SK-N-SH treated with all-trans-retinoic acid at 6 μM for 48 hours (cell line): ENCODE data around the gene TOR1AIP1.

Experiments
- CSDC2 ChIP-seq: fragments of 250-450 bp; sonication (Bioruptor Pico); IDR thresholded peaks from 2 replicates; pipeline ENCODE4 v1.5.0; 2020; ENCODE audit warnings: mild to moderate bottlenecking, moderate library complexity
- OSR1 ChIP-seq: fragments of 250-450 bp; sonication (Bioruptor Pico); IDR thresholded peaks from 2 replicates; pipeline ENCODE4 v1.8.0; 2022; ENCODE audit warnings: moderate library complexity, mild to moderate bottlenecking, inconsistent platforms
- PPARA ChIP-seq: fragments of 250-450 bp; sonication (Bioruptor Pico); IDR thresholded peaks from 2 replicates; pipeline ENCODE4 v1.5.0; 2020; ENCODE audit warnings: mild to moderate bottlenecking, borderline replicate concordance
- RARB ChIP-seq: fragments of 250-450 bp; sonication (Bioruptor Pico); IDR thresholded peaks from 2 replicates; pipeline ENCODE4 v1.8.0; 2021; ENCODE audit warnings: mild to moderate bottlenecking, moderate library complexity
- ZFP30 ChIP-seq: fragments of 450-650 bp; formaldehyde crosslinking; IDR thresholded peaks from 2 replicates; pipeline ENCODE4 v1.5.0; 2022; ENCODE audit warnings: mild to moderate bottlenecking, moderate library complexity
- TF ChIP-seq, protein P1 (sequence below): fragments of 250-450 bp; sonication (Bioruptor Pico); IDR thresholded peaks from 2 replicates; pipeline ENCODE4 v1.5.0; 2020; ENCODE audit warnings: mild to moderate bottlenecking, moderate library complexity

DNA sequence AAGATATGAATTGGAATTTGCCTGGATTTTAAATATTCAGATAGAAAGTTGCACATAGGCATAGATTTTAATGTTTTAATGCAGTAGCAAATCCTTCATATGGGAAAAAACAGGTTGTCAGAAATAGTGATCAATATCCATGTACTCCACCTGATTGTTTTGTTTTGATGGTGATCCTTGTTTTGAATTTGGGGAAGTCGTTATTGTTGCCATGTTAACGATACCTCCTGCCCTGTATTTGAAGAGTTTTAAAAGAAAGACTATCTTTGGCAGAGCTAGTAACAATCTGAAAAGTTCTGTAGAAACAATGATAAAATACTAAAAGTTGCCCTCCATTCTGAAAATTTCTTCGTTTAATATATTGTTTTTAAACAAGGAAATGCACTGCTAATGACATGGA is 73.6 kb downstream of the TOR1AIP1 start:
- TF ChIP-seq OSR1 (CRISPR knock-in tag) = no peak
- TF ChIP-seq ZFP30 = no peak
- TF ChIP-seq CSDC2 (CRISPR knock-in tag) = no peak
- TF ChIP-seq RARB = no peak
- TF ChIP-seq, protein P1, sequence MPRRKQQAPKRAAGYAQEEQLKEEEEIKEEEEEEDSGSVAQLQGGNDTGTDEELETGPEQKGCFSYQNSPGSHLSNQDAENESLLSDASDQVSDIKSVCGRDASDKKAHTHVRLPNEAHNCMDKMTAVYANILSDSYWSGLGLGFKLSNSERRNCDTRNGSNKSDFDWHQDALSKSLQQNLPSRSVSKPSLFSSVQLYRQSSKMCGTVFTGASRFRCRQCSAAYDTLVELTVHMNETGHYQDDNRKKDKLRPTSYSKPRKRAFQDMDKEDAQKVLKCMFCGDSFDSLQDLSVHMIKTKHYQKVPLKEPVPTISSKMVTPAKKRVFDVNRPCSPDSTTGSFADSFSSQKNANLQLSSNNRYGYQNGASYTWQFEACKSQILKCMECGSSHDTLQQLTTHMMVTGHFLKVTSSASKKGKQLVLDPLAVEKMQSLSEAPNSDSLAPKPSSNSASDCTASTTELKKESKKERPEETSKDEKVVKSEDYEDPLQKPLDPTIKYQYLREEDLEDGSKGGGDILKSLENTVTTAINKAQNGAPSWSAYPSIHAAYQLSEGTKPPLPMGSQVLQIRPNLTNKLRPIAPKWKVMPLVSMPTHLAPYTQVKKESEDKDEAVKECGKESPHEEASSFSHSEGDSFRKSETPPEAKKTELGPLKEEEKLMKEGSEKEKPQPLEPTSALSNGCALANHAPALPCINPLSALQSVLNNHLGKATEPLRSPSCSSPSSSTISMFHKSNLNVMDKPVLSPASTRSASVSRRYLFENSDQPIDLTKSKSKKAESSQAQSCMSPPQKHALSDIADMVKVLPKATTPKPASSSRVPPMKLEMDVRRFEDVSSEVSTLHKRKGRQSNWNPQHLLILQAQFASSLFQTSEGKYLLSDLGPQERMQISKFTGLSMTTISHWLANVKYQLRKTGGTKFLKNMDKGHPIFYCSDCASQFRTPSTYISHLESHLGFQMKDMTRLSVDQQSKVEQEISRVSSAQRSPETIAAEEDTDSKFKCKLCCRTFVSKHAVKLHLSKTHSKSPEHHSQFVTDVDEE (CRISPR knock-in tag) = no peak
- no peak for TF ChIP-seq PPARA (CRISPR knock-in tag)
